NCI-H2029 (cell line): Measurements from ENCODE around the gene DARS2.

Experiments
- DNase-seq: peaks from one replicate; lab custom pipeline; 2025; lab: John Stamatoyannopoulos, UW

Gene DARS2

DNA sequence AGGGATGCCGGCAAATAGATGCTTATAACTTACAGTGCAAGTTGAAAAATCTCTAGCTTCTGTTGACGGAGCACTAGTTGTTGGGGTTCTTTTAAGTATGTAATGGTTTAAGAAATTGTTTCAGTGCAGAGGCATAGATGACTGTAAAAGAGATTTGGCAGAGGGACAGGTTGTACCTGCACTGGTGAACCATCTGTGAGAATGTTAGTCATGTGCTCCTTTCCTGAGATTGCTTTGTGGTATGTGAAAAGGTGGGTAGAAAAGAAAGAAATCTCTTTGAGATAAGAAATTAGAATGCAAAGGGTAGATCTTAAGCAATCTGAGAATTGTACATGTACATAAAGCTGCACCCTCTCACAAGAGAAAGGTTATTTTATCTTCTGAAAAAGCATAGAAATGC is 63.2 kb downstream of the DARS2 start:
- no peak for DNase-seq

DNA sequence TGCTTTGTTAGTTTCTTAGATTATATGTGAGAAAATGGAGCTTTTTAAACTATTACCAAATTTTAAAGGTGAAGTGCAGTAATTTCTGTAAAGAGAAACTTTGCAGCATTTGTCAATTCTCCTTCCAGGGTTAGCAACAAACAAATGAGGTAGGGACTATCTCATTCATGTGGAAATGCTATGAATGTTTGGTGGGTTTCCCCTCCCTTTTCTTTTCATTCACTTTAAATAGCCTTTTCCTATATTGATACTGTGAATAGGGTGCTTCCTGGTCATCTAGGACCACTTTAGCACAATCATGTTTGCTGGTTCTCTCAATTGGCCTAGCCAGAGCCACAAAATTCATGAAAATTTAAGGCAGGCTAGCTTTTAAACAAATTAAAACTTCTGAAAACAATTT is 64.3 kb downstream of the DARS2 start:
- DNase-seq = no peak

DNA sequence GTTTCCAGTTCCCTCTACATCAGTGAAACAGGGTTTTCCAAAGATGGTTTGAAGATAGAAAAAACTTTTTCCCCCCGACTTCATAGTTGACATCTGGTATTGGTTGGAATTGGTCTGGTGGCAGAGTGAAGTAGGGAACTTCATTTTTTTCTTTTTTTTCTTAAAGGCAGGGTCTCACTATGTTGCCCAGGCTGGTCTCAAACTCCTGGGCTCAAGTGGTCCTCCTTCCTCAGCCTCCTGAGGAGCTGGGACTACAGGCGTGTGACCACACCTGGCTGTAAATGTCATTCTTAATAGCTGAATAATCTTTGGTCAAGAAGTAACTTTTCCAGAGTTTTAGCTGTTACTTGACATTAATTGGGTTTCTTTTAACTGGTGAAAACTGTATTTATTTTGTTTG is 65.4 kb downstream of the DARS2 start:
- DNase-seq = no peak

DNA sequence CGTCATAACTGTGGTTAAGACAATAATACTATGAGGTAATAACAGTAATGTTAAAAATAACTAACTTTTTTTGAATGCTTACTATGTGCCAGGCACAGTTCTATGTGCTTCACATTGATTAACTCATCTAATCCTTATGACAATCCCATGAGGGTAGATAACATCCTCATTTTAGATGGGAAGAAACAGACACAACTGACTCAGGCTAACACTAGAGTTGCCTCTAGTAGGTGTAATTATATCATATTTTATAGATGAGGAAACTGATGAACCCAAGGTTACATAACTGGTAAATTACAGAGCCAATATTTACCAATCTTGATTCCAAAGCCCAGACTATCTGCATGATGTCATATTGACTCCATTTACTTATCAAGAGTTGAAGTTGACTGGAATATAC is 69.1 kb downstream of the DARS2 start:
- DNase-seq = no peak

DNA sequence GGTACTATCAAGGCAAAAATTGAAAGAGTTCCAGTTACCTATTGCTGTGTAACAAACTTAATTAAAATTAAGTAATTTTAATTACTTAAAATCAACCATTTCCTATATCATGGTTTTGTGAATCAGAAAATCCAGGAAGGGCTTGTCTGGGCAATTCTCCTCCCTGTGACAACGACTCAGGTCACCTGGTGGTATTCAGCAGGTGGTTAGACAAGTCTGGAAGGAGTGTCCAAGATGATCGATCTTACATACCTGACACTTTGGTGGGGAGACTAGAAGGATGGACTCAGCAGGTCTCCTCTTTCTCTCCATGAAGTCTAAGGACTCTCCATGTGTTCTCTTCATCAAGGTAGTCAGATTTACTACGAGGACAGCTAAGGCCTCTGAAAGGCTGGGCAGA is 69.7 kb downstream of the DARS2 start:
- no peak for DNase-seq

DNA sequence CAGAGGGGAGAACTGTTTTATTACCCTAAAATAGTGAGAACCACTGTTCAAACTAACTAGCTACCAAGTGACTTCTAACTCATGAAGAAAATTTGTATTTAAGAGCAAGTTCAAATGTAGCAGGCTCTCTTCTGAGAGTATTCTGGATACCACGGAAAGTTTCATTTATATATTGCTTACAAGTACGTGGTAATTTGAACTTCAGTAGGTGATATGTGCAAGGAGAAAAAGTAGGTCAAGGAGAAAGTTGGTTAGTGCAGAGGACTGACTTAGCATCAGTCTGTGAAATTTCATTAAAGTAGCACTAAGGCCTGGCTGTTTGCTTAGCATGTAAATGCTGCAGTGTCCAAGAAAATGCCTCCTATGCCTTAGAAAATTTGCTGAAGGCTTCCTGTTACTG is 76.0 kb downstream of the DARS2 start:
- DNase-seq = no peak

DNA sequence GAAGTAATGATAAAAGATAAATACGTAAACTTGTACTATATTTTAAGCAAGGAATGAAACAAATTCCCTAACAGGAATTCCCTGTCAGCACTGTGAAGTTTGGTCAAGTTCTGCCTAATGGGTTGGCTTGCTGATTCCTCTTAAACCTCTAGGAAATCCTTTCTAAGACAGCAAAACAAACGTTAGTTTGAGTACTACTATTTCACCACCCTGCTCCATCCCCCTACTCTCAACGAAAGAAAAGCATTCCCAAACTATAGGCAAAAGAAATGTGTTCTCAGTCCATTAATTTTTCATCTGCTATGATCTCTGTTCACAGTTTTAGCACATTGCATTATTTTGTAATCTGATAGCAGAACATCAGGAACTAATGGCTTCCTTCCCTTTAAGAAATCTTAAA is 76.5 kb downstream of the DARS2 start:
- DNase-seq = no peak

DNA sequence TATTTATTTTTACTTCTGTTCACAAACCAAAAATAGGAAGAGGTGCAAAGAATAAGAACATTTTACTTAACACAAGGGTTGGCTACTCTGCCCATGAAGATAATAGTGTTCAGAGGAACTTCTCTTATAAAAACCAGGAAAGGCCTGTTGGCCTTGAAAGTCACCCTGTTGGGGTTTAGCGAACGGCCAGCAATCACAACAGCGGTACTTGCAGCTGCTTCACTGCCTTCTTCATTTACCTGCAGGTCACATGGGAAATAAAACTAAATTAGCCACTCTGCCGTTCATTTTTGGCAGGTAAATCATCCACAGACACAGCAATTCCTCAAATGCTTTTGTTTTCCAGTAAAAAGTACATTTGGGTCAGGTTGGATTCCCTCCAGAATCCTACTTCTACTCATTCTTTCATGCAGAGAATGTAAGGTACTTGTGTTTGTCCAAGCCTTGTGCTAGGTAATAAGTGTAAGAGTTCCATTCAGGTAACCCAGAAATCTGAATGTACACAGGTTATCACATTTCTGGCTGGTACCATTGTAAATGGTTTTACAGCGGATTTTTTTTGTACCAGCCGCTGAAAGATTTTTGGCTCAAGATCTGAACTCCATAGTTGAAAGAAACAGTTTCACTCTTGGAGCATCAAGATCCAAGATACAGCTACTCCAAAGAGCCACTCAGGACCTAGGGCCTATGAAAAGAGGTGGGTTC is 79.5 kb downstream of the DARS2 start:
- DNase-seq = no peak
